Measurements from ENCODE around the gene SMIM44.

GRCh38 chr19:3441089-3441985 lies 41.9 kb downstream of the SMIM44 start:
- TF ChIP-seq CTCF (IDR thresholded peaks at IDR 0.05; ENCODE audit: low read length) (no peak), EZH2 (optimal IDR thresholded peaks at IDR 0.05; ENCODE audit: low read depth, low read length) (no peak), EZH2phosphoT487 (IDR thresholded peaks at IDR 0.05; ENCODE audit: low read length) (no peak)
